ENCODE data around the gene ITIH5. TPM values are rescaled to one million over a fixed set of nuclear protein-coding genes. Genes with fewer than 3 reads are reported as not detected.
"Not testable (repeated sequence)": the region's sequence is repeated elsewhere in the genome, so short reads cannot be mapped to it uniquely, and the experiment has no call there.

Gene ITIH5
- polyA plus RNA-seq (ENCODE audit: insufficient read length in 12 of 12): 10 to 100 TPM in 11 of 12 donors, not detected in 1; 37.9 to 70.7 (median 47.4) TPM
- long read RNA-seq, donor 1, full-length matches to known transcripts: 1 of 1 reads
- long read RNA-seq, donor 1, partial matches to known transcripts: 0 of 1 reads
- long read RNA-seq, donor 1, other reads (novel, unspliced or antisense): 0 of 1 reads
- long read RNA-seq, donor 2, full-length matches to known transcripts: 2 of 2 reads
- long read RNA-seq, donor 2, partial matches to known transcripts: 0 of 2 reads
- long read RNA-seq, donor 2, other reads (novel, unspliced or antisense): 0 of 2 reads
- long read RNA-seq, donor 3, partial matches to known transcripts: 5 of 5 reads
- long read RNA-seq, donor 3, other reads (novel, unspliced or antisense): 0 of 5 reads
- long read RNA-seq, donor 4, full-length matches to known transcripts: 3 of 3 reads
- long read RNA-seq, donor 4, partial matches to known transcripts: 0 of 3 reads
- long read RNA-seq, donor 4, other reads (novel, unspliced or antisense): 0 of 3 reads
- long read RNA-seq, donor 5: 0 reads
- long read RNA-seq, donor 6, full-length matches to known transcripts: 3 of 9 reads
- long read RNA-seq, donor 6, partial matches to known transcripts: 6 of 9 reads
- long read RNA-seq, donor 6, other reads (novel, unspliced or antisense): 0 of 9 reads
- long read RNA-seq, donor 7, full-length matches to known transcripts: 3 of 3 reads
- long read RNA-seq, donor 7, partial matches to known transcripts: 0 of 3 reads
- long read RNA-seq, donor 7, other reads (novel, unspliced or antisense): 0 of 3 reads
- long read RNA-seq, donor 8, full-length matches to known transcripts: 10 of 23 reads
- long read RNA-seq, donor 8, partial matches to known transcripts: 13 of 23 reads
- long read RNA-seq, donor 8, other reads (novel, unspliced or antisense): 0 of 23 reads
- long read RNA-seq, donor 9, full-length matches to known transcripts: 2 of 2 reads
- long read RNA-seq, donor 9, partial matches to known transcripts: 0 of 2 reads
- long read RNA-seq, donor 9, other reads (novel, unspliced or antisense): 0 of 2 reads
- long read RNA-seq, donor 10, full-length matches to known transcripts: 5 of 14 reads
- long read RNA-seq, donor 10, partial matches to known transcripts: 9 of 14 reads
- long read RNA-seq, donor 10, other reads (novel, unspliced or antisense): 0 of 14 reads
- long read RNA-seq, donor 11, full-length matches to known transcripts: 4 of 11 reads
- long read RNA-seq, donor 11, partial matches to known transcripts: 7 of 11 reads
- long read RNA-seq, donor 11, other reads (novel, unspliced or antisense): 0 of 11 reads

- DNase-seq: no peak
Measured at GRCh38 chr10:7666253-7667023, at the start of gene ITIH5. ITIH5 (minus strand) TSS chr10:7666966; CDS start chr10:7666892, 74 bp downstream.

- no peak for DNase-seq
Measured at GRCh38 chr10:7715515-7715914, 48.7 kb upstream of the ITIH5 start.

- not testable (repeated sequence) for DNase-seq
Measured at GRCh38 chr10:7711075-7711474, 44.3 kb upstream of the ITIH5 start.

GRCh38 chr10:7710446-7710845 is 43.7 kb upstream of the ITIH5 start:
- DNase-seq: no peak

- no peak for DNase-seq
Measured at GRCh38 chr10:7708832-7709231, 42.1 kb upstream of the ITIH5 start.

- no peak for DNase-seq
Measured at GRCh38 chr10:7707858-7708622, 41.3 kb upstream of the ITIH5 start.

GRCh38 chr10:7707102-7707501 is 40.3 kb upstream of the ITIH5 start:
- no peak for DNase-seq

GRCh38 chr10:7706534-7707073 is 39.8 kb upstream of the ITIH5 start:
- no peak for DNase-seq

- DNase-seq: no peak
Measured at GRCh38 chr10:7705341-7705740, 38.6 kb upstream of the ITIH5 start.

- no peak for DNase-seq
Measured at GRCh38 chr10:7704071-7705016, 37.6 kb upstream of the ITIH5 start.

- no peak for DNase-seq
Measured at GRCh38 chr10:7703140-7703539, 36.4 kb upstream of the ITIH5 start, which contains the start of gene ITIH2. ITIH2 (plus strand) TSS chr10:7703316; CDS start chr10:7703435, 119 bp downstream.

GRCh38 chr10:7702288-7702812 is 35.6 kb upstream of the ITIH5 start:
- no peak for DNase-seq

GRCh38 chr10:7701158-7701742 is 34.5 kb upstream of the ITIH5 start:
- no peak for DNase-seq

- no peak for DNase-seq
Measured at GRCh38 chr10:7700577-7701125, 33.9 kb upstream of the ITIH5 start.

- DNase-seq: no peak
Measured at GRCh38 chr10:7697426-7697825, 30.7 kb upstream of the ITIH5 start.

GRCh38 chr10:7696545-7696944 is 29.8 kb upstream of the ITIH5 start:
- DNase-seq: no peak

- not testable (repeated sequence) for DNase-seq
Measured at GRCh38 chr10:7693194-7693593, 26.4 kb upstream of the ITIH5 start.

GRCh38 chr10:7692368-7692767 is 25.6 kb upstream of the ITIH5 start:
- not testable (repeated sequence) for DNase-seq
